GM19372 (cell line): ENCODE measurements around the gene IL1RL2.

Source experiments
- ATAC-seq: cut with Tn5 transposase; IDR thresholded peaks from one replicate; pipeline ENCODE4 v1.9.1; 2021; ENCODE audit warnings: mild to moderate bottlenecking, low read depth, moderate library complexity; ENCODE audit not compliant: unreplicated experiment

Gene IL1RL2

DNA sequence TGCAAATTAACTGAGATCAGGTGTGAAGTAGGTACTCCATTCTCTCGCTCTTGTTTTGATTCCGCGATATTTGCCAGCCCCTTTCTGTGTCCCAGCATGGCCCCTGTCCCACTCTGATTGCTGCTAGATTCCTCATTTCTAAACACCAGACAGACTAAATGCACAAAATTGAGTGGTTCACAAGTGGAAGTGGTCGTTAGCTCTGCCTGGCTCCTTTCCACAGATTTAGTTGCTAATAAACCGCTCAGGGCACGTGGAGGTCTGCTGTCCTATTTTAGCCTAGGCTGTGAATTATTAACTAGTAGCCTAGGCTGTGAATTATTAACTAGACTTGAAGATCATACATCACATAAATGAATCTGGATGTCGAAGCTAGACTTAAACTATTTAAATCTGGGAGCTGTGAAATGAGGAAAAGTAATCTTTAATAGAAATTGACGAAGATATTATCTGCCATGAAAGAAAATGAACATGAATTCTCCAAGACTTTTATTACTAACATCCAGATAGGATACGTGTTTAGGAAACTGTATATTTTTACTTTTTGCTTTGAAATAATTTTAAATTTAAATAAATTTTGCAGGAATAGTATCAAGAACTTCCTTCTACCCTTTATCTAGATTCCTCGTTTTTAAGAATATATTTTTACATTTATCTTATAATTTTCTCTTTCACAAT, 3.7 kb downstream of the IL1RL2 start:
- no peak for ATAC-seq

DNA sequence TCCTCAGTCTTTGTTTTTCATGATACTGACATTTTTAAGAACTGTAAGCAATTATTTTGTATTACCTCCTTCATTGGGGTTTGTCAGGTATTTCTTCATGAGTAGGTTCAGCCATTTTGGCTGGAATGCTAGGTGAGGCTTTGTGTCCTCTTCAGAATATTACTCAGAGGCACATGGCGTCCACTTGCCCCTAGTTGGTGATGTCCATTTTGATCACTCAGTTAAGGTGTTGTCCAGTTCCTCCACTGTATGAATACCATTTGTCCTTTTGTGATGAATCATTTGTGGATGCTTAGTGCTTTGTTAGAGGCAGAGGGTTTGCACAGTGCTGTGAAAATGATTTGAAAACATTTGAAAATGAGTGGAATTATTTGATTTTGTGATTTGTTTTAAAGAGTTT, 4.7 kb downstream of the IL1RL2 start:
- ATAC-seq, result no peak

DNA sequence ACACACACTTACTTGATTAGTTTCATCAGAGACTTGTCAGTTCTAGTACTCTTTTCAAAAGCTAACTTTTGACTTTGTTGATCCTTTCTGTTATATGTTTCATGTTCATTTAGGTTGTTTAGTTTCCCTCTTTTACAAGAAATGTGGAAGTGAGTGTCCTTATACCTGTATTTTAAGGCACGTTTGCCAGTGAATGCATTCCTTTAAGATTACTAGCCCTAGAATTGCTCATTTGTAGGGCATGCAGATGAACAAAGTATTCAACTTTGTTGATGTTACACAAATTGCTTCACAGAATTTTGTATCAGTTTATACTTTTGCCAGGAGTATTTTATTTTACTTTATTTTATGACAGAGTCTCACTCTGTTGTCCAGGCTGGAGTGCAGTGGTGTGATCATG, 6.3 kb downstream of the IL1RL2 start:
- ATAC-seq, result no peak

DNA sequence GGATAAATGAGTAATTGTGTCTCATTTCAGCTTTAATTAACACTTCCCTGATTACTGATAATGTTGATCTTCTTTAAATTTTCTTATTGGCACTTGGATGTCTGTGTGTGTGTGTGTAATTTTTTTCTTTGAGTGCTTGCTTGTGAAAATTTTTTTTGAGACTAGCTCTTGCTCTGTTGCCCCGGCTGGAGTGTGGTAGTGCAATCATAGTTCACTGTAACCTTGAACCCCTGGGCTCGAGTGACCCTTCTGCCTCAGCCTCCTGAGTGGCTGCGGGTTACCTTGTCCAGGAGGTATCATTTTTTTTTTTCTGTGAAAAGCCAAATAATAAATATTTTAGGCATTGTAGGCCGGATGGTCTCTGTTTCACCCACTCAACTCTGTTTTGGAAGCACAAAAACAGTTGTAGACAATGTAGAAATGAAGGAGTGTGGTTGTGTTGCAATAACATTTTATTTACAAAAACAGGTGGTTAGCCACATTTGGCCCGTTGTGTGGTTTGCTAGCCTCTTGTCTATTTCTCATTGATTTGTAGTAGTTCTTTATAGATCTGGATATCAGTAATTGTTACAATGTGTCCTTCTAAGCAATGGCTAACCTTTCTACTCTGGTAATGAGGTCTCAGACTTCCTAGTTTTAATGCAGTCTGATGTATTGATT, 7.9 kb downstream of the IL1RL2 start:
- no peak for ATAC-seq

DNA sequence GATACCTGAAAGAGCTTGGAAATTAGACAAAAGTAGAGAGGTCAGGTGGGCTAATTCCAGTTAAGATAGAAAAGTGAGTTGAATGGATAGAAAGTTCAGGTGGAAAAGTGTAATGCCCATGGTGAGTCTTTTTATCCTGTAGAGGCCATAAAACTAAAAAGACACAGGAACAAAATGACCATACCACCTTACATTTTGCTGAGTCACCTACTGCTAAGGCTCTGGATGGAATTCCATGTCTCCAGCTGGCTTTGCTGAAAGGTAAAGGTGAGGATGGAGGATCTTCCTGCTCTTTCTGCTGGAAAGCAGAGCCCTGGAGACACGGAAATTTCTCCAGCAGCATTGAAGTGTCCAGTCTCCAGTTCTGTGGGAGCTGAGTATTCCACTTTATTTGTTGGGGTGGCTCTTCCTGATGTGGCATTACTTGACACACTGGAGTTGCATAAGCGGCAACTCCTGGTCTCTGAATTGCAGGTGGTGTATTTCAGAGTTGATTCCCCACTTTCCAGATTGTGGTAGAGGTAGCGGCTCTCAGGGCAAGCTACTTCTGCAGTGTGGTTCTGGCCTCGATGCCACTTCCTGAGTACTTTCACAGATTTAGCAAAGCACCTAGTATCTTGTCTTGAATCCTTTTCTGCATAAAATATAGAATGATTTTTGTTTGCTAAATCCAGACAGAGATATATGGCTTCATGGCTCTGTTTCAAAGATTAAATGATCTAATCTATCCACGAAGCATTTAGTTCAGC, 10.7 kb downstream of the IL1RL2 start:
- no peak for ATAC-seq

DNA sequence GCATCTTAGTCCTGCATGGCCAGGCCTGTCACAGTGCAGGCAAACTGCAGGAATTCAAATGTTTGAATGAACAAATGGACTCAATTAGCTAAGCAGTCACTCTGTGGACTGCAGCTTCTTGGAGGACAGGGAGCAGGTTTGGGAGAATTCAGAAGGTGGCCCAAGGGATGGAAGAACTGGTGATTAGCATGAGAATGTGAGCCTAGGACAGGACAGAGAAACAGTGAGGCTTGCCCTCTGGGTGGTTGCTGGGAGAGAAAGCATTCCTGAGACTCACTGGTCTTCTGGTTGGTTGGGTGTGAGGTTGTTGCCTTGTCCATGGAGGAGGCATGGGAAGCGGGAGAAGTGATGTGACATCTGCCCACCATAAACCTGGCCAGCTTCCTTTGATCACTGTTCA, 13.7 kb downstream of the IL1RL2 start:
- no peak for ATAC-seq

DNA sequence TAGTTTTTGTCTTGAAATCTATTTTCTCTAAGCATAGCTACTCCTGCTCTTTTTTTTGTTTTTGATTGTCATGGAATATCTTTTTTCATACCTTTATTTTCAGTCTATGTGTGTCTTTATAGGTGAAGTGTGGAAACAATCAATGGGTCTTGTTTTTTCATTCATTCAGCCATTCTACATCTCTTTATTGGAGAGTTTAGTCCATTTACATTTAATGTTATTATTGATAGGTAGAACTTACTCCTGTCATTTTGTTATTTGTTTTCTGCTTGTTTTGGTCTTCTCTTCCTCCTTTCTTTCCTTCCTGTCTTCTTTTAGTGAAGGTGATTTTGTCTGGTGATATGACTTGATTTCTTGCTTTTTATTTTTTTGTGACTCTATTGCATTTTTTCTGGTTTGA, 17.8 kb downstream of the IL1RL2 start:
- ATAC-seq, result no peak

DNA sequence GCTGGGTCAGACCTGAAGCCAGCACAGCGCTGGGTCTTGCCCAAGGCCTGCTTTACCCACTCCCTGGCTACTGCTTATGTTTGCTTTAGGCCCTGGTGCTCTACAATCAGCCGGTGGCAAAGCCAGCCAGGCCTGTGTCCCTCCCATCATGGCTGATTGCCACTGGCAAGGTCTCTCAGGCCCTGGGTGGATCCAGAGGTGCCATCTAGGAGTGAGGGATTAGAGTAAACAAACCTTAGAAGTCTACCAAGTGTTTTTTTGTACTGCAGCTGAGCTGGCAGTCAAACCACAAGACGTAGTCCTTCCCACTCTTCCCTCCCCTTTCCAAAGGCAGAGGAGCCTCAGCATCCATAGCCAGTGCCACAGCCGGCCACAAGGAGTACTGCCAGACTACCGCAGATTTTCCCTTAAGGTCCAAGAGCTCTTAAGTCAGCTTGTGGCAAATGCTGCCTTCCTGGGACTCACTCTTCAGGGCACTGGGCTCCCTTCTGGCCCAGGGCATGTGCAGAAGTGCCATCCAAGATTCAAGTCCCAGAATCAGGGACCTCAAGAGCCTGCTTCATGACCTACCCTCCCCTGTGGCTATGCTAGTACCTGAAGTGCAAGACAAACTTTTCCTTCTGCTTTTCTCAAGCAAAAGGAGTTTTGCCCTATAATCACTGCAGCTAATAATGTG, 20.0 kb downstream of the IL1RL2 start:
- no peak for ATAC-seq

DNA sequence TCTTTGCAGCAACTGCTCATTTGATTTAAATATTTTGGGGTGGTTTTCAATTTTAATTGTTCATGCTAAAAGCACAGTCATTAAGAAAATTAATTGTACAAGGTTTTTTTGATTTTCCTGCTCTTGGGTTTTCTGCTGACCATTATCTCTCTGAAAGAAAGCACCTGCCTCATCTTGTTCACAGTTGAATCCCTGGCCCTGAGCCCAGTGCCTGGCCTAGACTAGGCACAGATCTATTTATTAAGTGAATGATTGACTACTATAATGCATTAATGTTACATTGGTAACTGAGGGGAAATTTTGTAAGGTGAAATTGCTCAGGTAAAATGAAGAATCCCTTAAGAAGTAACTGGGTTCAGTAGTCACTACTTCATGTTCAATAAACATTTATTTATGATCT, 22.0 kb downstream of the IL1RL2 start:
- no peak for ATAC-seq

DNA sequence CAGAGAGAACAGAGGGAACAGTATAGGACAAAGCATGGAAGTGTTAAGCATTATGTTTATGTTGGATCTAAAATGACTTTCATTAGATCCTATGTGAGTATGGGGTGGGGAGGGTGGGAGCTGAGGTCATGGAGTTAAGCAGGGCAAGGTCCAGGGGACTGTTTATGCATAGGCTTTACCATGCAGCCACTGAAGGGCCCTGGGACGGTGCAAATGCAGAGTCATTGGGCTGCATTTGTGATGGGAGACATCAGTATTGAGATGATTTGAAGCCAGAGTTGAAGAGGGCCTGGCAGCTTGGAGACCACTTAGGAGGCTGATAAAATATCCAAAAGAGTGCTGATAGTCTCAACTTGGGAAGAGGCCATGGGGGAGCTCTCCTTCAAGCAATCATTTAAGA, 22.7 kb downstream of the IL1RL2 start:
- ATAC-seq, result no peak

DNA sequence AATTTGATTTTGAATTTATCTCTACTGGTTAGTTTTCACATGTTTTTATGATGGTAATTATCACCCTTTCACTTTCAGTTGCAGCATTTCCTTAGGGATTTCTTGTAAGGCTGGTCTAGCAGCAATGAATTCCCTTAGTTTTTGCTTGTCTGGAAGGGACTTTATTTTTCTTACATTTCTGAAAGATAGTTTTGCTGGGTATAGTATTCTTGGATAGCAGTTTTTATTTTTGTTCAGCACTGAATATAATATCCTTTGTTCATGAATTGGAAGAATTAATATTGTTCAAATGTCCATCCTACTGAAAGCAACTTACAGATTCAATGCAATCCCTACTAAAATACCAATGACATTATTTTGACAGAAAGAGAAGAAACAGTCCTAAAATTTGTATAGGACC, 30.2 kb downstream of the IL1RL2 start:
- no peak for ATAC-seq

DNA sequence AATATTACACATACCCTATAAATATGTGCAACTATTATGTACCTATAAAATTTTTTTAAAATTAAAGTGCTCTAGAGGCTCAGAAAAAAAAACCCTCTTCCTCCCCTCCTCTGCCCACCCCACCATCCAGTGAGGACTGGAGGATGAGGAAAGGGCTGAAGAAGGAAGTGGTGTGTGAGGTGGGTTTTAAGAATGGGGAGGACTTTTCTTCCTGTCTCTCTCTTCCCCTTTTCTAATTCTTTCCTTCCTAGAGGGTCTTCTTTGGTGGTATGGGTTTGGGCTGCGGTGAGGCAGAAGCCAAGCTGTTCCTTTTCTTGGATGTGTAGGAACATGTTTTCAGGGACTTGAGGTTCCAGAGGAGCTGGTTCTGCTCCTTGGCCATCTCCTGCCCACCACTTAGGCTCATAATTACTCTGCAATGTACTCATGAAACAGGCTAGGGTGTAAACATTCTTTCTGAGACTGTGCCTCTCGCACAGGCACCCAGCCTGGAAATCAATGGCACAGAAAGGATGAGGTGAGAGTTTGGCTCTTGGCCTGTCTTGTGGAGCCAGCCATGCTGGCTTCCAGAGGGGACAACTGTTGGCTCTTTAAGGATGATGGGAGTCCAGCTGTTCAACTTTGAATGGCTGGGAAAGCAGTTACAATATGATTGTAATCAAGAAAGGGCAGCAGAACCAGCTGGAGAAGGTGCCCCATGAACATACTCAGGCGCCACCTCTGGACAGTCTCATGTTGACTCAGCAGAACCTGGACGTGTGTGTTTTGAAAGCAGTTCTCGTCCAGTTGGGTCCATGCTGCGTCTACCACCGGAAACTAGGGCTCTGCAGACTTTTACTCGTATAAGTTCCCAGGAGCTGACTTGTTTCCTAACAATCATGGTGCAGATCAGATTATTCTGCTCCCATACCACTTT, 38.3 kb downstream of the IL1RL2 start:
- no peak for ATAC-seq

DNA sequence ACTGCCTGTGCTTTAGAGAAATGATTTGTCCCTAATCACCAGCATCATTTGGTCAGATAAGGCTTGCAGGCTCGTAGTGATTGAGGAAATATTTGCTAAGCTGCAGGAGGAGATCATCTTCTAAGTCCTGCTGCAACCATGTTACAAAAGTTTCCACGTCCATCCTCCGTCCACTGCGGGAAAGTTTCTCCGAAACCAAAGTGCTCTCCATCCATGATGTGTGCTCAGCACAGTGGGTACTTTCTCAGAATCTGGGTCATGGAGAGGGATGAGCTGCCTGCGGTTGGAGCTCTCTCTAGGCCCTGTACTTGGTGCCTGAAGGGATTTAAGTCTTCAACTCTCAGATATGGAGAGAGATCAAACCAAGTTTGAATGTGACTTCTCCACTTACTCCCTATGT, 39.3 kb downstream of the IL1RL2 start:
- ATAC-seq, result no peak

DNA sequence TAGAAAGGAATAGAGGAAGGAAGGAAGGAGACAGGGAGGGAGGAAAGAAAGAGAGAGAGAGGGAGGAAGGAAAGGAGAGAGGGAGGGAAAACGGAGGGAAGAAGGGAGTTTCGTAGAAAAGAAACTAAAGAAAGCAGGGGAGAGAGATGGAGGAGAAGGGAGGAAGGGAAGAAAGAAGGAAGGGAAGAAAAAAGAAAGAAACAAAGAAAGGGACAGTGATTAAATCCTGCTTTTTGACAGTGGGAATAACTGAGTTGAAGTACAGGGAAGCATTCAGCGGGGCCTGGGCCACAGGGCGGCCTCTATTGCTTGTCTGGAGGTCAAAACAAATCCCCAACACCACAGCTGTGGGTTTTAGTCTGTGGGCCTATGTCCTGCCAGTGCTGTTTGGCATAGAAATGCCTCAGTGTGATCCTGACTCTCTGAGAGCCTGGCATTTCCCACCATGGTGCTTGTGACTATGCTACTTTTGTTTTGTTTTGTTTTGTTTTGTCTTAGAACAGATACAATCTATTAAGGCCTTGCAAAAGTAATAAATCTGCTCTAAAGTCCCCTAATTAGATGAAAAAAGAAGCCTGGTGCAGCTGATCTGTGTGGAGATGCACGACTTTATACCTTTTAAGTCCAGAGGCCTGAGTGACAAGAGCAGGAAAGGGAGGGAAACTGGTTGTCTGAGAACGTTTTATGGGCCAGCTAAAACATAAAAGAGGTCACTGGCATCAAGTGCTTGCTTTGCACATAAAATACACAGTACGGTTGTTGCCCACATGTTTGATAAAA, 40.0 kb downstream of the IL1RL2 start:
- ATAC-seq, result no peak

DNA sequence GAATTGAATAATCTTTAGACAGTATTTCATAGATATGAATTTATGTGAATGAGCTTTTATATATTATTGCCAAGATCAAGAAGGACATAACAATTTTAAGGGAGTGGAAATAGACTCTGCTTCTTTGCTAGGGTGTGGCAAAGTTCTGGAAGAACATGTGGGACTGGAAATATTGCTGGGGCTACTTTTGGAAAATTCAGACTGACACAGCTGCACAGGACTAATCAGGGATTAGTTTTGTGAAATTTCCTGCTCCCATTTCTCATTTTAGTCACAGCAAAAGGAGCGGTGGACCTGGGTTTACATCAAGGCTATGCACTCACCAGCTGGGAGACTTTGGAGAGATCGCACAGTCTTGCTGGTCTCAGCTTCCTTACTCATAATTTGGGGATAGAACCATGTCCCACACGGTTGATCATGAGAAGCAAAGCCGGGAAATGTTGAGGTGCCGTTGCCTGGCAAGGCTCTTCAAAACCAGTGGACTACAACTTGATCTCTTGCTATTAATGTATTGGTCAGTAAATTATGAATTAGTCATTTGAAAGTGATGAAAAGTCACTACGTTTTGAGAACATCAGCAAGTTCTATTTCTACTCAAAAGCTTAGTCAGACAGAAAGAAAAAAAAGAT, 42.4 kb downstream of the IL1RL2 start:
- no peak for ATAC-seq

DNA sequence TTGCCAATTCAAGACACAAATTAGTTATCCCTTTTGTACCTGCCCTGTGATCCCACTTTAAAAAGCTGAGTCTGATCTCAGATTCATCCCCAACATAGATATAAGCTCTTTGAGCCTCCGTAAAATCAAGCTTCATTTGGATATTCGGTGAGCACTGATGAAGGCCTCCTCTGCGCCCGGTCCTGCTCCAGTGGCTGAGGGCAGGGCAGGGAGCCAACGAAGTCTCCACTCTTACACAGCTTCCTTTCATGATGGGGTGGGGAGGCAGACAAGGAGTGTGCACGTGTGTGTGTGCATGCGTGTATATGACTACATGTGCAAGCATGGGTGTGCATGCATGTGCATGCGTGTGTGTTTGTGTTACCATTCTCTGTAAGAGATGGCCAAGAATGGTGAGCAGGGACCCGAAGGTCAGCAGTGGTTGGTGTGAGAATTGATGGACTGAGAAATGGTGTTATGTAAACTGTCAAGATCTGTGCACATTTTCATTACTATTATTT, 43.6 kb downstream of the IL1RL2 start:
- no peak for ATAC-seq

DNA sequence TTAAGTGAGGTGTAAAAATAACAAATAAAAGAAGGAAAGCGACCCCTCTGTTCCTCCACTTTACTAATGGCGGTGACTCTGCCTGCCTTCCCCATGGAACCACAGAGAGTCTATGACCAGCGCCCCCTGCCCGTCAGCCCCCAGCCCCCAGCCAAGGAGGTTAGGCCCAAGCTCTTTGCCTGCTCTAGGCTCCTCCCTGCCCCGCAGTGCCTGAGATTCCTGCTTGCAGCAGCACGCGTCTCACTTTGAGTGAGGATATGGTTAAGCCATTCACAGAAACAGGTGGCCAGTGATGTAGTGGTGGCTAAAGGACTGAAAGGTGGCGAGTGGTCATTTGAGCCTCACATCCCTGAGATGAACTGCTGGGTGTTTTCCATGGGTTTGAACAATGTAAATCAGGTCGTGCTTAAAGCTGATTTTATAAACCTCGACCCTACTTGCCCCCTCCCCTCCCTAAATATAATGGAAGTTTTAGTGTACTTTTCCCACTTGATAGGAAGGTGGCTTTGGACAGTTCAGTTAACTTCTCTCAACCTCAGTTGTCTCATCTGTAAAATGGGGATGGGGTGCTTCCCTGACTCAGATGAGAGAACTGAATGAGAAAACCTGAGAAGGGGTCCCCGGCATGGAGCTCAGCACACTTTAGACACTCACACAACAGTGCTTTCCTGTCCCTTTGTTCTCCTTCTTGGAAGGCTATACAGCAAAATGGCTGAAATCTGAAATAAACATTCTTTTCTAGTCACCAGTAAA, 46.5 kb downstream of the IL1RL2 start:
- ATAC-seq, result no peak

DNA sequence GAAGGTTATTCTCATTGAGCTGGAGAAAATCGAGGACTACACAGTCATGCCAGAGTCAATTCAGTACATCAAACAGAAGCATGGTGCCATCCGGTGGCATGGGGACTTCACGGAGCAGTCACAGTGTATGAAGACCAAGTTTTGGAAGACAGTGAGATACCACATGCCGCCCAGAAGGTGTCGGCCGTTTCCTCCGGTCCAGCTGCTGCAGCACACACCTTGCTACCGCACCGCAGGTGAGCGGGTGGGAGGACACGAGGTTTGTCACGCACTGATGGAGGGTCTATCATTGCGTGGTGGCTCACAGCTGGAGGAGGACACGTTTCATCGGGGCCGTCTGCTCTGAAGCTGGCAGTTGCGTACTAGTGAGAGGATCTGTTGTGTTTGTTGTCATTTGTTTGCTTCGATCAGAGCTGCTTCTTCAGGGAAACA, 48.2 kb downstream of the IL1RL2 start:
- no peak for ATAC-seq
